DOHH2 (cell line): ENCODE results near the gene SERINC5.

Experiments
- H3F3A ChIP-seq: fragments of 200-600 bp; sonication (generic), shearing (Covaris generic); 2 replicates; pipeline ENCODE4 v1.6.0; 2016; ENCODE audit warnings: antibody characterized with exemption, mild to moderate bottlenecking; ENCODE audit not compliant: control insufficient read depth, insufficient read depth
- H3K27ac ChIP-seq: fragments of 200-600 bp; sonication (generic); 2 replicates; pipeline ENCODE4 v1.5.1; 2014; ENCODE audit warnings: low read depth, mild to moderate bottlenecking, low read length, moderate library complexity
- H3K27me3 ChIP-seq: fragments of 200-600 bp; sonication (generic); 2 replicates; pipeline ENCODE4 v1.6.1; 2014; ENCODE audit warnings: mild to moderate bottlenecking, low read length, mixed read lengths; ENCODE audit not compliant: control insufficient read depth
- H3K36me3 ChIP-seq: fragments of 200-600 bp; sonication (generic); 2 replicates; pipeline ENCODE4 v1.6.1; 2014; ENCODE audit warnings: mild to moderate bottlenecking, low read length, moderate library complexity, mixed read lengths; ENCODE audit not compliant: control insufficient read depth
- H3K4me1 ChIP-seq: fragments of 200-600 bp; sonication (generic); 2 replicates; pipeline ENCODE4 v1.6.1; 2014; ENCODE audit warnings: mild to moderate bottlenecking, low read length, mixed read lengths; ENCODE audit not compliant: control insufficient read depth
- H3K4me2 ChIP-seq: fragments of 200-600 bp; sonication (generic); 2 replicates; pipeline ENCODE4 v1.6.0; 2014; ENCODE audit warnings: mild to moderate bottlenecking, low read length, moderate library complexity
- H3K4me3 ChIP-seq: fragments of 200-600 bp; sonication (generic); 2 replicates; pipeline ENCODE4 v1.5.1; 2014; ENCODE audit warnings: mild to moderate bottlenecking, low read length, mixed read lengths
- H3K79me2 ChIP-seq: fragments of 200-600 bp; sonication (generic); 2 replicates; pipeline ENCODE4 v1.6.1; 2014; ENCODE audit warnings: mild to moderate bottlenecking, low read length, mixed read lengths; ENCODE audit not compliant: control insufficient read depth
- H3K9me2 ChIP-seq: fragments of 200-600 bp; sonication (generic); replicated peaks from 2 replicates; pipeline ENCODE4 v1.6.1; 2014; ENCODE audit warnings: mild to moderate bottlenecking, low read length, mixed read lengths; ENCODE audit not compliant: control insufficient read depth
- H3K9me3 ChIP-seq: fragments of 200-600 bp; sonication (generic); 2 replicates; pipeline ENCODE4 v1.6.1; 2014; ENCODE audit warnings: antibody characterized with exemption, low read length, mixed read lengths; ENCODE audit not compliant: control insufficient read depth, insufficient read depth
- H4K20me1 ChIP-seq: fragments of 200-600 bp; sonication (generic); 2 replicates; pipeline ENCODE4 v1.6.0; 2014; ENCODE audit warnings: low read depth, mild to moderate bottlenecking, antibody characterized with exemption, low read length, moderate library complexity; ENCODE audit not compliant: control insufficient read depth, insufficient read depth
- CTCF ChIP-seq: fragments of 200-600 bp; sonication (generic); IDR thresholded peaks from one replicate; pipeline ENCODE4 v1.5.1; 2014; ENCODE audit warnings: antibody characterized with exemption, mild to moderate bottlenecking, low read depth, low read length; ENCODE audit not compliant: poor library complexity, severe bottlenecking
- EZH2phosphoT487 ChIP-seq: fragments of 200-600 bp; sonication (generic); IDR thresholded peaks from 2 replicates; pipeline ENCODE4 v1.6.1; 2017; ENCODE audit warnings: borderline replicate concordance, mild to moderate bottlenecking, antibody characterized with exemption, low read length, moderate library complexity, mixed read lengths

SERINC5 gene

GRCh38 chr5:80231693-80232092 is 24.2 kb downstream of the SERINC5 start:
- Histone ChIP-seq H3K79me2 (no peaks in the 10 kb centered on the region), H3K27ac (no peak overlapping the region), H3K9me3 (no peaks in the 10 kb centered on the region)

GRCh38 chr5:80231243-80231642 is 24.6 kb downstream of the SERINC5 start:
- Histone ChIP-seq H3K4me1 (no peaks in the 10 kb centered on the region), H3K9me3 (no peaks in the 10 kb centered on the region), H3F3A (no peaks in the 10 kb centered on the region), H3K4me2 (no peak overlapping the region), H3K27ac (no peak overlapping the region), H3K79me2 (no peaks in the 10 kb centered on the region), H3K4me3 (no peak overlapping the region), H3K27me3 (peaks cover 13% of the 10 kb centered on the region), H3K36me3 (no peaks in the 10 kb centered on the region), H3K9me2 (no peaks in the 10 kb centered on the region), H4K20me1 (no peaks in the 10 kb centered on the region)
- no peak for TF ChIP-seq CTCF
- no peak for TF ChIP-seq EZH2phosphoT487

More at GRCh38 chr5:80231693-80232092, 24.2 kb downstream of the SERINC5 start:
- H3K9me2 ChIP-seq = no peaks in the 10 kb centered on the region
- H3K27me3 ChIP-seq = peaks cover 13% of the 10 kb centered on the region
- TF ChIP-seq CTCF (no peak), EZH2phosphoT487 (no peak)
- no peaks in the 10 kb centered on the region for H4K20me1 ChIP-seq
- H3K4me3 ChIP-seq = no peak overlapping the region
- no peaks in the 10 kb centered on the region for H3K4me1 ChIP-seq
- H3K36me3 ChIP-seq = no peaks in the 10 kb centered on the region
- no peak overlapping the region for H3K4me2 ChIP-seq
- no peaks in the 10 kb centered on the region for H3F3A ChIP-seq

- Histone ChIP-seq H3F3A (no peaks in the 10 kb centered on the region), H3K9me2 (no peaks in the 10 kb centered on the region), H3K27ac (no peak overlapping the region), H3K79me2 (no peaks in the 10 kb centered on the region), H4K20me1 (no peaks in the 10 kb centered on the region), H3K9me3 (no peaks in the 10 kb centered on the region), H3K4me1 (no peaks in the 10 kb centered on the region), H3K4me3 (no peak overlapping the region), H3K4me2 (no peak overlapping the region), H3K36me3 (no peaks in the 10 kb centered on the region), H3K27me3 (peaks cover 9% of the 10 kb centered on the region)
- TF ChIP-seq EZH2phosphoT487 (no peak), CTCF (no peak)
Measured at GRCh38 chr5:80230269-80230992, 25.4 kb downstream of the SERINC5 start.
